HEK293 (cell line): ENCODE data around the gene MLEC.

Experiments used
- ATF2 ChIP-seq: fragments of 450-650 bp; formaldehyde crosslinking; IDR thresholded peaks from 2 replicates; pipeline ENCODE4 v1.5.1; 2016; ENCODE audit warnings: missing biosample characterization, missing genetic modification characterization, low read depth
- CTCF ChIP-seq: fragments of 450-650 bp; formaldehyde crosslinking; IDR thresholded peaks from 2 replicates; pipeline ENCODE4 v1.5.1; 2016; ENCODE audit warnings: missing biosample characterization, missing genetic modification characterization
- PBX3 ChIP-seq: sonication (generic); formaldehyde crosslinking; IDR thresholded peaks from 2 replicates; pipeline ENCODE4 v1.8.1; 2022; ENCODE audit warnings: mild to moderate bottlenecking, moderate library complexity, missing genetic modification reagents
- REPIN1 ChIP-seq: fragments of 450-650 bp; formaldehyde crosslinking; IDR thresholded peaks from 2 replicates; pipeline ENCODE4 v1.5.1; 2017; ENCODE audit warnings: missing biosample characterization, missing genetic modification characterization, low read depth
- ZBTB7A ChIP-seq: fragments of 450-650 bp; formaldehyde crosslinking; IDR thresholded peaks from 2 replicates; pipeline ENCODE4 v1.5.1; 2016; ENCODE audit warnings: low read depth, missing biosample characterization, missing genetic modification characterization
- ZNF423 ChIP-seq: fragments of 450-650 bp; formaldehyde crosslinking; IDR thresholded peaks from 2 replicates; pipeline ENCODE4 v1.5.1; 2016; ENCODE audit warnings: missing biosample characterization, missing genetic modification characterization
- ZNF501 ChIP-seq: fragments of 450-650 bp; formaldehyde crosslinking; IDR thresholded peaks from 2 replicates; pipeline ENCODE4 v1.5.1; 2016; ENCODE audit warnings: missing biosample characterization, missing genetic modification characterization
- ZNF530 ChIP-seq: fragments of 450-650 bp; formaldehyde crosslinking; IDR thresholded peaks from 2 replicates; pipeline ENCODE4 v1.5.1; 2016; ENCODE audit warnings: low read depth, missing biosample characterization, missing genetic modification characterization
- ZNF558 ChIP-seq: fragments of 450-650 bp; formaldehyde crosslinking; IDR thresholded peaks from 2 replicates; pipeline ENCODE4 v1.5.1; 2016; ENCODE audit warnings: missing biosample characterization, missing genetic modification characterization
- ZNF623 ChIP-seq: fragments of 450-650 bp; formaldehyde crosslinking; IDR thresholded peaks from 2 replicates; pipeline ENCODE4 v1.5.1; 2016; ENCODE audit warnings: missing biosample characterization, missing genetic modification characterization
- ZNF785 ChIP-seq: fragments of 450-650 bp; formaldehyde crosslinking; IDR thresholded peaks from 2 replicates; pipeline ENCODE4 v1.5.1; 2016; ENCODE audit warnings: missing biosample characterization, missing genetic modification characterization

GRCh38 chr12:120726961-120727360 lies 40.0 kb downstream of the MLEC start:
- no peak for TF ChIP-seq CTCF
- TF ChIP-seq ZNF558 (tag by site-specific recombination) = no peak
- no peak for TF ChIP-seq REPIN1 (tag by site-specific recombination)
- TF ChIP-seq ZNF530 (tag by site-specific recombination) = no peak
- TF ChIP-seq ZBTB7A (tag by site-specific recombination) = no peak
- no peak for TF ChIP-seq PBX3
- no peak for TF ChIP-seq ATF2 (tag by site-specific recombination)
- no peak for TF ChIP-seq ZNF785
- TF ChIP-seq ZNF423 (tag by site-specific recombination) = no peak
- TF ChIP-seq ZNF623 (tag by site-specific recombination) = no peak
- TF ChIP-seq ZNF501 (tag by site-specific recombination) = no peak
